ENCODE results near the gene ETV5.

The ETV5 gene

GRCh38 chr3:186123012-186123411 is 14.1 kb upstream of the ETV5 start:
- no peak for DNase-seq (ENCODE audit: low read depth in 2 of 2)

GRCh38 chr3:186121968-186122367 is 13.1 kb upstream of the ETV5 start:
- no peak for DNase-seq (ENCODE audit: low read depth in 2 of 2)

GRCh38 chr3:186121278-186121677 is 12.4 kb upstream of the ETV5 start:
- no peak for DNase-seq (ENCODE audit: low read depth in 2 of 2)

GRCh38 chr3:186119499-186119898 is 10.6 kb upstream of the ETV5 start:
- DNase-seq (ENCODE audit: low read depth in 2 of 2) = no peak

GRCh38 chr3:186118692-186119091 is 9.8 kb upstream of the ETV5 start:
- DNase-seq (ENCODE audit: low read depth in 2 of 2) = no peak

GRCh38 chr3:186117521-186118134 is 8.7 kb upstream of the ETV5 start:
- DNase-seq (ENCODE audit: low read depth in 2 of 2) = no peak

GRCh38 chr3:186115239-186115996 is 6.5 kb upstream of the ETV5 start:
- no peak for DNase-seq (ENCODE audit: low read depth in 2 of 2)

- no peak for DNase-seq (ENCODE audit: low read depth in 2 of 2)
These were observed 2.4 kb upstream of the ETV5 start for GRCh38 chr3:186110975-186111974.

- no peak for DNase-seq (ENCODE audit: low read depth in 2 of 2)
These were observed 1.3 kb upstream of the ETV5 start for GRCh38 chr3:186109897-186110803.

GRCh38 chr3:186108106-186108940 is 566 bp downstream of the ETV5 start:
- peak in 1 of 2 donors; percentile 5 for DNase-seq (ENCODE audit: low read depth in 2 of 2)

GRCh38 chr3:186107215-186108105 is 1.4 kb downstream of the ETV5 start:
- peak; percentile 33 to 34 for DNase-seq (ENCODE audit: low read depth in 2 of 2)

GRCh38 chr3:186105543-186105942 is 3.3 kb downstream of the ETV5 start:
- DNase-seq (ENCODE audit: low read depth in 2 of 2) = no peak

- DNase-seq (ENCODE audit: low read depth in 2 of 2) = no peak
These were observed 6.2 kb downstream of the ETV5 start for GRCh38 chr3:186102687-186103086.

- DNase-seq (ENCODE audit: low read depth in 2 of 2) = no peak
These were observed 8.5 kb downstream of the ETV5 start for GRCh38 chr3:186100398-186100797.

GRCh38 chr3:186099178-186099577 is 9.7 kb downstream of the ETV5 start:
- DNase-seq (ENCODE audit: low read depth in 2 of 2) = no peak

GRCh38 chr3:186098740-186099139 is 10.1 kb downstream of the ETV5 start:
- DNase-seq (ENCODE audit: low read depth in 2 of 2) = no peak

- DNase-seq (ENCODE audit: low read depth in 2 of 2) = no peak
These were observed 11.0 kb downstream of the ETV5 start for GRCh38 chr3:186097663-186098451.

- no peak for DNase-seq (ENCODE audit: low read depth in 2 of 2)
These were observed 11.6 kb downstream of the ETV5 start for GRCh38 chr3:186097317-186097662.

GRCh38 chr3:186096290-186096689 is 12.6 kb downstream of the ETV5 start:
- no peak for DNase-seq (ENCODE audit: low read depth in 2 of 2)

Data from stimulated activated CD4-positive, alpha-beta T cell treated with anti-CD3 and anti-CD28 coated beads, Interleukin-4, amount 100 ng/mL, for 48 hours (primary cell).